ENCODE data around the gene ZFR2.

DNA sequence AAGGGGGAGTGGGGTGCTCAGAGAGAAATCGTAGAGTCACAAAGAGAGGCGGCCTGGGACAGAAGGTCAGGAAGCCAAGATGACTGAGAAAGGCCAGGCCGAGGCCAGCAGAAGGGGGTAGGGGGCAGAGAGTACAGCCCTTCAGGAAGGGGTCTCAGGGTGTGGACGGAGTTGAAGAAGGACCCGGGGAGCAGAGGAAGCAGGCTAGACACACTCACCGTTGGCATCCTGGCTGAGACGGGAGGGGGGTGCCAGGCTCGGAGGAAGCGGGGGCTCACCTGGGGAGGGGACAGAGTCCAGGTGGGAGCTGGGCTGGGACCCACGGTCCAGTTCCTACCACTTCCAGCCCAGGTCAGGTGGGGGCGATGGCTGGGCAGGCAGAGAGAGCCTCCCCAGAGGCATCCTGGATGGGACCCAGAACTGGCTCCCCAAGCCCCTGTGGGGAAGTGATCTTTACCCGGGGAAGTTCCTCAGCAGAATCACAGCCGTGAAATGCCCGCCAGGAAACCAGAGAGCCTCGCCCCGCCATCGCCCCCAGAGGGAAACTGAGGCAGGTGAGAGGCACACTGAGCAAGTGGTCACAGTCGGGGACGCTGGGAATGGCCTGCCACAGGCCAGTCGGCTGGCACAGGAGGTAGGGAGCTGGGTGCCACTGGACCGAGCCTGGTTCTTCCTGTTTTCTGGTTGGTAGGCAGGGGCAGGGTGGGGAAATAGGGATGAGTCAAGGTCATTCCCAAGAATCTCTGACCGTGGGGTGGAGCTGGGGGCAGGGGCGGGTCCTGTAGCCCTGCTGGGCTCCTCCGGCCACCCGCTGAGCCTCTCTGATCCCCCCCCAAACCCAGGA is 84.0 kb downstream of the ZFR2 start:
- TF ChIP-seq, protein P1, sequence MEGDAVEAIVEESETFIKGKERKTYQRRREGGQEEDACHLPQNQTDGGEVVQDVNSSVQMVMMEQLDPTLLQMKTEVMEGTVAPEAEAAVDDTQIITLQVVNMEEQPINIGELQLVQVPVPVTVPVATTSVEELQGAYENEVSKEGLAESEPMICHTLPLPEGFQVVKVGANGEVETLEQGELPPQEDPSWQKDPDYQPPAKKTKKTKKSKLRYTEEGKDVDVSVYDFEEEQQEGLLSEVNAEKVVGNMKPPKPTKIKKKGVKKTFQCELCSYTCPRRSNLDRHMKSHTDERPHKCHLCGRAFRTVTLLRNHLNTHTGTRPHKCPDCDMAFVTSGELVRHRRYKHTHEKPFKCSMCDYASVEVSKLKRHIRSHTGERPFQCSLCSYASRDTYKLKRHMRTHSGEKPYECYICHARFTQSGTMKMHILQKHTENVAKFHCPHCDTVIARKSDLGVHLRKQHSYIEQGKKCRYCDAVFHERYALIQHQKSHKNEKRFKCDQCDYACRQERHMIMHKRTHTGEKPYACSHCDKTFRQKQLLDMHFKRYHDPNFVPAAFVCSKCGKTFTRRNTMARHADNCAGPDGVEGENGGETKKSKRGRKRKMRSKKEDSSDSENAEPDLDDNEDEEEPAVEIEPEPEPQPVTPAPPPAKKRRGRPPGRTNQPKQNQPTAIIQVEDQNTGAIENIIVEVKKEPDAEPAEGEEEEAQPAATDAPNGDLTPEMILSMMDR (IDR thresholded peaks at IDR 0.05), result no peak
- no peak for TF ChIP-seq POLR2A (IDR thresholded peaks at IDR 0.05)

All from lower leg skin (tissue), 3 donors.